Bronchial epithelial cell (primary cell): ENCODE measurements around the gene TK2. TPM values are rescaled to one million over a fixed set of nuclear protein-coding genes. Genes with fewer than 3 reads are reported as not detected.

Experiments used
- DNase-seq: peaks from one replicate; pipeline ENCODE4 v3.0.0-alpha.2; 2010; ENCODE audit warnings: low read depth
- FAIRE-seq: peaks from 2 replicates; lab custom pipeline; 2011; peaks lifted over from hg19 to GRCh38; lab: Jason Lieb, UNC
- H3K27me3 ChIP-seq: 2 replicates; pipeline ENCODE4 v1.5.1; 2011; ENCODE audit warnings: low read length; ENCODE audit not compliant: control insufficient read depth, insufficient read depth
- H3K36me3 ChIP-seq: 2 replicates; pipeline ENCODE4 v1.5.1; 2011; ENCODE audit warnings: low read length; ENCODE audit not compliant: control insufficient read depth, insufficient read depth
- H3K4me3 ChIP-seq: 2 replicates; pipeline ENCODE4 v1.5.1; 2011; ENCODE audit warnings: mild to moderate bottlenecking, low read depth, low read length, control low read depth
- total RNA-seq: library from RNA; depleted of rRNA; stranded (reverse); fragments of >200 nt; gene quantifications from 2 replicates; pipeline ENCODE4 v1.2.1, GENCODE V29; 2014
- TF ChIP-seq, protein P1 (sequence below): IDR thresholded peaks from 2 replicates; pipeline ENCODE4 v1.5.1; 2011; ENCODE audit warnings: mild to moderate bottlenecking, moderate library complexity, low read length, control low read depth, inconsistent platforms; ENCODE audit not compliant: insufficient read depth, severe bottlenecking

The TK2 gene
- total RNA-seq, 1 donor from 2014 or later = 8.7 TPM

DNA sequence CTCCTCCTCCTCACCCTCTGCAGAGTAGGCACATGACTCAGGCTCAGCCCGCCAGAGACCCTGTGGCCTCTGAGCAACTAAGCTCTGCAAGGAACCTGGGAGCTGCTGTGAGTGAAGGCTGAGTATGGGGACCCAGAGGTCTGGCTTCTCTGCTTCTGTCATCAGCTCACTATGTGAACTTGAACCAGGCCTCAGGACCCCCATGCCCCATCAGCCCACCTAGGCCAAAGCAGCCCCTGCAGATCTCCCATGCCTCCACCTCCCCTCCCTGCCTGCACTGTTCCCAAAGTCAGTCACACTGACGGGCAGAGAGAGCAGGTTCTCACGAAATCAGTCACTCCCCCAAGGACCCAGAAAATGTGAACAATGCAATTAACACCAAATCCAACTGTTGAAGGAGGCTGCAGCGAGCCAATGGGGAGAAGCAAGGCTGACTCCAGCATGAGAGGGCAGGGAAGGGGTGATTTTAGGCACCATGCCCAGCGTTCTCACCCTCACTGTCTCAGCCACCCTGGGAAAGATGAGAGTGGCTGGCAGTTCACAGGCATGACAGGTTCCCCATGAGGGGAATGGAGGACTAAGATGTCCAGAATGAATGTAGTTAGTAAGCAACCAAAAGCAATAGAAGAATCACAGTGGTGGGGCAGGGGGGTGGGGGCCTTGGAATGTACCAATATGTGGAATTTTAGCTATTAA, 62.2 kb downstream of the TK2 start:
- Histone ChIP-seq H3K27me3 (no peaks in the 10 kb centered on the region), H3K4me3 (no peak overlapping the region), H3K36me3 (no peaks in the 10 kb centered on the region)
- TF ChIP-seq, protein P1, sequence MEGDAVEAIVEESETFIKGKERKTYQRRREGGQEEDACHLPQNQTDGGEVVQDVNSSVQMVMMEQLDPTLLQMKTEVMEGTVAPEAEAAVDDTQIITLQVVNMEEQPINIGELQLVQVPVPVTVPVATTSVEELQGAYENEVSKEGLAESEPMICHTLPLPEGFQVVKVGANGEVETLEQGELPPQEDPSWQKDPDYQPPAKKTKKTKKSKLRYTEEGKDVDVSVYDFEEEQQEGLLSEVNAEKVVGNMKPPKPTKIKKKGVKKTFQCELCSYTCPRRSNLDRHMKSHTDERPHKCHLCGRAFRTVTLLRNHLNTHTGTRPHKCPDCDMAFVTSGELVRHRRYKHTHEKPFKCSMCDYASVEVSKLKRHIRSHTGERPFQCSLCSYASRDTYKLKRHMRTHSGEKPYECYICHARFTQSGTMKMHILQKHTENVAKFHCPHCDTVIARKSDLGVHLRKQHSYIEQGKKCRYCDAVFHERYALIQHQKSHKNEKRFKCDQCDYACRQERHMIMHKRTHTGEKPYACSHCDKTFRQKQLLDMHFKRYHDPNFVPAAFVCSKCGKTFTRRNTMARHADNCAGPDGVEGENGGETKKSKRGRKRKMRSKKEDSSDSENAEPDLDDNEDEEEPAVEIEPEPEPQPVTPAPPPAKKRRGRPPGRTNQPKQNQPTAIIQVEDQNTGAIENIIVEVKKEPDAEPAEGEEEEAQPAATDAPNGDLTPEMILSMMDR = no peak
- DNase-seq = no peak
- no peak for FAIRE-seq

DNA sequence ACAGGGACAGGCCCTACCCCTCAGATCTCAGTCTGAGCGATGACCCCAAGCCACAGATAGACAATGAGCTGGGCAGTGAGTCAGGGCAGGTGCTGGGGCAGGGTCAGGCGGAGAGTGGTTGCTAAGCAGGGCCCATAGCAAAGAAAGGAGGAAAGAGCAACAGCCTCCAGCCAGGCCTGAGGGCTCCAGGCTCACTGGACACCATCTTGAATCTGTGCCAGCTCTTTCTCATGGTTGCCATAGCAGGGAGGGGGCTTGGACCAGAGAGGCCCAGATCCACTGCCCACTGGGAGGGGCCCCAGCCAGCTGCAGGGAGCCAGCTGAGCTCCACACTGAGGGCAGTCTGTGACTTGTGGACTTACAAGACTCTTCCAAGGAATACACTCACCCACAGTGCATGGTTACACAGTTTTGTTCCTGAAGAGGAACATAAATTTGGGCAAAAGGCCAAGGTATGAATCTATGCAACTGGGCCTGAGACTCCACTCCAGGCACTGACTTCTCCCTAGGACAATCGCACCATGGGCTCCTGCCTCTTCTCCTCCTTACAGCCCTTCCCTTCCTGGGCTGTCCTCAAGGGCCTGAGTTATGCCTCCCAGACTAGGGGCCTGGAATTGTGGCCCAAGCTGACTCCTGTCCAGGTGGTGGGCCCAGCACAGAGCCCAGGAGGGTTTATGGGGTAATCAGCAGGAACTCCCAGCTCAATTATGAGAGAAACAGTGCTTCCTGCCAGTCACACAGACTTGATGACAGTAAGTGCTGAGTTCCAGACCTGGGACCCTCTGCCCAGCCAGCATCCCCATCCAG, 62.9 kb downstream of the TK2 start:
- peak; percentile 70 for DNase-seq
- Histone ChIP-seq H3K27me3 (no peaks in the 10 kb centered on the region), H3K4me3 (no peak overlapping the region), H3K36me3 (no peaks in the 10 kb centered on the region)
- TF ChIP-seq, protein P1 = no peak
- peak; percentile 82 for FAIRE-seq

DNA sequence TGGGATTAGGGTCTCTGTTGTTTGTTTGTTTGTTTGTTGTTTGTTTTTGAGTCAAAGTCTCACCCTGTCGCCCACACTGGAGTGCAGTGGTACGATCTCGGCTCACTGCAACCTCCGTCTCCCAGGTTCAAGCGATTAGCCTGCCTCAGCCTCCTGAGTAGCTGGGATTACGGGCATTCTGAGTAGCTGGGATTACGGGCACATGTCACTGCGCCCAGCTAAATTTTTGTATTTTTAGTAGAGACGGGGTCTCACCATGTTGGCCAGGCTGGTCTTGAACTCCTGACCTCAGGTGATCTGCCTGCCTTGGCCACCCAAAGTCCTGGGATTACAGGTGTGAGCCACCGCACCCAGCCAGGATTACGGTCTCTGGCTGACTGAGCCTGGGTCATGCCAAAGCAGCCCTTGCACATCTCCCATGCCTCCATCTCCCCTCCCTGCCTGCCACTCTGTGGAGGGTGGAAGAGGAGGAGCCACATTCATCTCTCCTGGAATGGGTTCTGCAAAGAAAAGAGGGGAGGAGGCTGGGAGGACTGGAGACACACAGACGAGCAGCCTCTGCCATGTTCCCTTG, 63.6 kb downstream of the TK2 start:
- no peaks in the 10 kb centered on the region for H3K27me3 ChIP-seq
- TF ChIP-seq, protein P1 = no peak
- no peak overlapping the region for H3K4me3 ChIP-seq
- DNase-seq (no peak), FAIRE-seq (no peak)
- H3K36me3 ChIP-seq = no peaks in the 10 kb centered on the region

DNA sequence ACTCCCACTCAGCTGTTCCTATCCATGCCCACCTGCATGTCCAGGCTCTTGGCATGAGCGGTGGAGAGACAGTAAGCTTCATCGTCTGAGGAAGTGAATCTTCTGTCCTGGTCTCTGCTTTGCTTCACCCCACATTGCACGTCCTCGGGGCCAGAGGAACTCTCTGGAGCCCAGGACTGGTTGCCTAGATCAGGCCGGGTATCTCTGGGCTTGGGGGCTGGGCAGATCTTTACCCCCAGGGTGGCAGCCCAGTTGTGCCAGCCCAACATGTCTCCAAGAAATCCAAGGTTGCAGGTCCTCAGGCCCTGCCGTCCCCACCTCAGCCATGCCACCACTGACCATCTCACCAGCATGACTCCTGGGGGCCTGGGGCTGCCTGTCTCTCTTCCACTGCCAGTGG, 64.5 kb downstream of the TK2 start:
- no peak for DNase-seq
- H3K4me3 ChIP-seq = no peak overlapping the region
- FAIRE-seq = no peak
- H3K36me3 ChIP-seq = no peaks in the 10 kb centered on the region
- TF ChIP-seq, protein P1 = no peak
- H3K27me3 ChIP-seq = no peaks in the 10 kb centered on the region

DNA sequence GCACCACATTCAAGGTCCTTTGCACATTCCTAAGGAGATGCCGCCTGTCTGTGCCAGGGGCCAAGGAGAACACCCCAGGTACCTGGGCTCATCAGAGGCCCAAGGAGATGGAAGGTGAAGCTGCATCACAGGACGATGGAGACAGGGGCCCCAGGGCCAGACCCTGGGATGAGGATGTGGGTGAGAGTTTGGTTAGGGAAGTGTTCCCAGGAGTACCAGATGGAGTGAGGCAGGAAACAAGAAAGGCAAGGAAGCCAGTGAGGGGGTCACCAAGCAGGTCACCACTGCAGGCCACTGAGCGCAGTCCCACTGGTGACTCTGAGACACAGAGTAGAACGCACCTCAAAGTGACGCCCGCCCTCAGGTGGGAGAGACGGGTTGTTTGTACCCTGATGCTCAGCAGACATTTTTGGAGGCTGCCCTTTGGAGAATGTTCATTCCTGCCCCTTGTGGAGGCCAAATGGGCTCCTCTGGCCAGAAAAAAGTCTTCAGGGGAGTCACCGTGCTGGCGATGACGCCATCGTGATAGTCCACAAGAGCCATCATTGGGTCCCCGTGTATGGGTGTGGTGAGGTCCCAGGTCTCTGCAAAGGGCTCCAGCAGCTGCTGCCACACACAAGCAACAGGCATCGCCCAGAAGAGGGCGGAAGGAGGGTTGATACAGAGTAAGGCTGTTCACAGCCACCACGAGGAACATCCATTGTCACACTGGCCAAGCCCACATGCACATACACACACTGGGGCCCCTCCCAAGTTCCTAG, 65.3 kb downstream of the TK2 start:
- no peak for FAIRE-seq
- no peak overlapping the region for H3K4me3 ChIP-seq
- H3K27me3 ChIP-seq = no peaks in the 10 kb centered on the region
- H3K36me3 ChIP-seq = no peaks in the 10 kb centered on the region
- no peak for DNase-seq
- TF ChIP-seq, protein P1 = no peak
